Measurements from ENCODE around the gene OTUD5.

OTUD5 gene

GRCh38 chrX:48935301-48935670 is 22.1 kb downstream of the OTUD5 start:
- no peak for DNase-seq (ENCODE audit: low read depth, low spot score)
- peaks cover 58% of the 10 kb centered on the region for H3K36me3 ChIP-seq (ENCODE audit: insufficient read depth, insufficient read length, low read length)
- no peaks in the 10 kb centered on the region for H3K9me3 ChIP-seq (ENCODE audit: insufficient read depth, low read length)
- H3K9ac ChIP-seq (ENCODE audit: insufficient read length, low read depth): no peak overlapping the region
- H3K4me3 ChIP-seq (ENCODE audit: insufficient read length, low read depth): no peak overlapping the region
- TF ChIP-seq YY1 (IDR thresholded peaks at IDR 0.05; ENCODE audit: insufficient read depth, insufficient read length) (no peak), ZNF274 (IDR thresholded peaks at IDR 0.05; ENCODE audit: low read depth, low read length) (no peak), SUZ12 (IDR thresholded peaks at IDR 0.05; ENCODE audit: extremely low read depth, insufficient read depth, insufficient read length) (no peak)
- no peaks in the 10 kb centered on the region for H3K27me3 ChIP-seq (ENCODE audit: insufficient read depth, insufficient read length)
- peaks cover 5% of the 10 kb centered on the region for H3K4me1 ChIP-seq (ENCODE audit: insufficient read depth, insufficient read length)

GRCh38 chrX:48934581-48935300 is 22.7 kb downstream of the OTUD5 start:
- no peak overlapping the region for H3K4me3 ChIP-seq (ENCODE audit: insufficient read length, low read depth)
- peaks cover 56% of the 10 kb centered on the region for H3K36me3 ChIP-seq (ENCODE audit: insufficient read depth, insufficient read length, low read length)
- no peaks in the 10 kb centered on the region for H3K9me3 ChIP-seq (ENCODE audit: insufficient read depth, low read length)
- no peak overlapping the region for H3K9ac ChIP-seq (ENCODE audit: insufficient read length, low read depth)
- DNase-seq (ENCODE audit: low read depth, low spot score): no peak
- H3K4me1 ChIP-seq (ENCODE audit: insufficient read depth, insufficient read length): peaks cover 5% of the 10 kb centered on the region
- no peak for TF ChIP-seq SUZ12 (IDR thresholded peaks at IDR 0.05; ENCODE audit: extremely low read depth, insufficient read depth, insufficient read length)
- no peak for TF ChIP-seq ZNF274 (IDR thresholded peaks at IDR 0.05; ENCODE audit: low read depth, low read length)
- no peak for TF ChIP-seq YY1 (IDR thresholded peaks at IDR 0.05; ENCODE audit: insufficient read depth, insufficient read length)
- no peaks in the 10 kb centered on the region for H3K27me3 ChIP-seq (ENCODE audit: insufficient read depth, insufficient read length)

GRCh38 chrX:48933757-48934156 is 23.6 kb downstream of the OTUD5 start:
- H3K4me1 ChIP-seq (ENCODE audit: insufficient read depth, insufficient read length): peaks cover 5% of the 10 kb centered on the region
- H3K9me3 ChIP-seq (ENCODE audit: insufficient read depth, low read length): no peaks in the 10 kb centered on the region
- no peak overlapping the region for H3K9ac ChIP-seq (ENCODE audit: insufficient read length, low read depth)
- no peak overlapping the region for H3K4me3 ChIP-seq (ENCODE audit: insufficient read length, low read depth)
- no peaks in the 10 kb centered on the region for H3K27me3 ChIP-seq (ENCODE audit: insufficient read depth, insufficient read length)
- TF ChIP-seq YY1 (IDR thresholded peaks at IDR 0.05; ENCODE audit: insufficient read depth, insufficient read length) (no peak), SUZ12 (IDR thresholded peaks at IDR 0.05; ENCODE audit: extremely low read depth, insufficient read depth, insufficient read length) (no peak)
- DNase-seq (ENCODE audit: low read depth, low spot score): no peak
- peaks cover 47% of the 10 kb centered on the region for H3K36me3 ChIP-seq (ENCODE audit: insufficient read depth, insufficient read length, low read length)

DNA sequence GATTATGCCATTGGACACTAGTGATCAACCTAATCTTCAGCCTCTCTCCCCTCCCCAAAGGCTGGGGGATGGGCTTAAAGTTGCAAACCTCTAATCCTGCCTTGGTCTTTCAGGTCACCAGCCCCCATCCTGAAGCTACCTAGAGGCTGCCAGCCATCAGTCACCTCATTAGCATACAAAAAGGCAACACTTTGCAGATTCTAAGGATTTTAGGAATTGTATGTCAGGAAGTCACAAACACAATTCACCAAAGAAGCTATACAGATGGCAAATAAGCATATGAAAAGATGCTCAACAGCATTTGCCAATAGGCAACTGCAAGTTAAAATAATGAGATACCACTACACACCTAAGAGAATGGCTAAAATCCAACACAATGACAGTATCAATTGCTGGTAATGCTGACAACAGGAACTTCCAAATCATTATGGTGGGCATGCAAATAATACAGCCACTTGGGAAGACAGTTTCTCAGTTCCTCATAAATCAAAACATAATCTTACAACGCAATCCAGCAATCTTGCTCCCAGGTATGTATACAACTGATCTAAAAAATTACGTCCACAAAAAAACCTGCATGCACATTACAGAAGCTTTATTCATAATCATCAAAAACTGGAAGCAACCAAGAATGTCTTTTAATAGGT is 29.5 kb downstream of the OTUD5 start:
- no peaks in the 10 kb centered on the region for H3K4me1 ChIP-seq (ENCODE audit: insufficient read depth, insufficient read length)
- peaks cover 50% of the 10 kb centered on the region for H3K36me3 ChIP-seq (ENCODE audit: insufficient read depth, insufficient read length, low read length)
- H3K9ac ChIP-seq (ENCODE audit: insufficient read length, low read depth): peak overlapping the region; percentile 24
- no peak for TF ChIP-seq SUZ12 (IDR thresholded peaks at IDR 0.05; ENCODE audit: extremely low read depth, insufficient read depth, insufficient read length)
- TF ChIP-seq YY1 (IDR thresholded peaks at IDR 0.05; ENCODE audit: insufficient read depth, insufficient read length): no peak
- no peak for TF ChIP-seq ZNF274 (IDR thresholded peaks at IDR 0.05; ENCODE audit: low read depth, low read length)
- no peaks in the 10 kb centered on the region for H3K9me3 ChIP-seq (ENCODE audit: insufficient read depth, low read length)
- peak; percentile 90 for DNase-seq (ENCODE audit: low read depth, low spot score)
- no peak overlapping the region for H3K4me3 ChIP-seq (ENCODE audit: insufficient read length, low read depth)
- H3K27me3 ChIP-seq (ENCODE audit: insufficient read depth, insufficient read length): no peaks in the 10 kb centered on the region

- Histone ChIP-seq H3K9ac (ENCODE audit: insufficient read length, low read depth) (peak overlapping the region; percentile 24), H3K9me3 (ENCODE audit: insufficient read depth, low read length) (no peaks in the 10 kb centered on the region), H3K27me3 (ENCODE audit: insufficient read depth, insufficient read length) (no peaks in the 10 kb centered on the region), H3K36me3 (ENCODE audit: insufficient read depth, insufficient read length, low read length) (peaks cover 53% of the 10 kb centered on the region), H3K4me1 (ENCODE audit: insufficient read depth, insufficient read length) (no peaks in the 10 kb centered on the region), H3K4me3 (ENCODE audit: insufficient read length, low read depth) (peak overlapping the region; percentile 4)
- no peak for DNase-seq (ENCODE audit: low read depth, low spot score)
- TF ChIP-seq ZNF274 (IDR thresholded peaks at IDR 0.05; ENCODE audit: low read depth, low read length): no peak
- no peak for TF ChIP-seq SUZ12 (IDR thresholded peaks at IDR 0.05; ENCODE audit: extremely low read depth, insufficient read depth, insufficient read length)
- TF ChIP-seq YY1 (IDR thresholded peaks at IDR 0.05; ENCODE audit: insufficient read depth, insufficient read length): no peak
These were observed 30.3 kb downstream of the OTUD5 start for GRCh38 chrX:48927123-48927522.

DNA sequence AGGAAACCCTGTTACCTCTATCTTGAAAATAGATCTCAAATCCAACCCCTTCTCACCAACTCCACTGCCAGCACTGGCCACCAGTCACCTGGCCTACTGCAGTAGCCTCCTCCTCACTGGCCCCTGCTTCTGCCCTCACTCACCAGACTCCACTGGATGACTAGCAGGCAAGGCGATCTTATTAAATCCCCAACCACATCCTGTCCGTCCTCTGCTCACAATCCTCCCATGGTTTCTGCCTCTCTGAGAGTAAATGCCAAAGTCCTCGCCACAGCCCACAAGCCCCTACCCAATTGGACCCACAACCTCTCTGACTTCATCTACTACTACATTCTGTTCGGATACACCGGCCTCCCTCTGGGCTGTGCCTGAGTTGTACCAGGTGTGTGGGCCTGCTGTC is 33.1 kb downstream of the OTUD5 start:
- Histone ChIP-seq H3K9me3 (ENCODE audit: insufficient read depth, low read length) (no peaks in the 10 kb centered on the region), H3K9ac (ENCODE audit: insufficient read length, low read depth) (no peak overlapping the region), H3K27me3 (ENCODE audit: insufficient read depth, insufficient read length) (no peaks in the 10 kb centered on the region), H3K4me1 (ENCODE audit: insufficient read depth, insufficient read length) (peaks cover 5% of the 10 kb centered on the region), H3K36me3 (ENCODE audit: insufficient read depth, insufficient read length, low read length) (peaks cover 46% of the 10 kb centered on the region), H3K4me3 (ENCODE audit: insufficient read length, low read depth) (no peak overlapping the region)
- DNase-seq (ENCODE audit: low read depth, low spot score): no peak
- no peak for TF ChIP-seq ZNF274 (IDR thresholded peaks at IDR 0.05; ENCODE audit: low read depth, low read length)
- no peak for TF ChIP-seq YY1 (IDR thresholded peaks at IDR 0.05; ENCODE audit: insufficient read depth, insufficient read length)
- no peak for TF ChIP-seq SUZ12 (IDR thresholded peaks at IDR 0.05; ENCODE audit: extremely low read depth, insufficient read depth, insufficient read length)

DNA sequence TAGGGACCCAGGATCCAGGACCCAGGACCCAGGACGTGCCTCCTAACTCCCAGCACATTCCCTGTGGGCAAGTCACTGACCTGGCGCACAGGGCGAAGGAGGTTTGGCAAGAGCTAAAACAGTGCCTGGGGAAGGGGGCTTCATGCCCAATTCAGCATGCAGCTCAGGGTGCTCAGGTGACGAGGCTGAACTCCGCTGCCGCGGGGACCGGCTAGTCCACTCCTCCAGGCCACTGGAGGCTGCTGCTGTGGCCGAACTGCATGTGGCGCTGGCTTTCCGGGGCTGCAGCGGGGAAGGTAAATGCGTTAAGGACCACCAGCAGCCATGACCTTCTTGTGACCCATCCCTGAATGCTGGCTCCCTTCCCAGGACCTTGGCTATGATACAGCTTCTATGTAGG is 33.6 kb downstream of the OTUD5 start:
- no peaks in the 10 kb centered on the region for H3K27me3 ChIP-seq (ENCODE audit: insufficient read depth, insufficient read length)

More for the DNA sequence above, 33.6 kb downstream of the OTUD5 start:
- Histone ChIP-seq H3K9me3 (ENCODE audit: insufficient read depth, low read length) (no peaks in the 10 kb centered on the region), H3K4me1 (ENCODE audit: insufficient read depth, insufficient read length) (peaks cover 5% of the 10 kb centered on the region), H3K9ac (ENCODE audit: insufficient read length, low read depth) (no peak overlapping the region), H3K36me3 (ENCODE audit: insufficient read depth, insufficient read length, low read length) (peaks cover 46% of the 10 kb centered on the region), H3K4me3 (ENCODE audit: insufficient read length, low read depth) (no peak overlapping the region)
- no peak for DNase-seq (ENCODE audit: low read depth, low spot score)
- TF ChIP-seq YY1 (IDR thresholded peaks at IDR 0.05; ENCODE audit: insufficient read depth, insufficient read length) (no peak), SUZ12 (IDR thresholded peaks at IDR 0.05; ENCODE audit: extremely low read depth, insufficient read depth, insufficient read length) (no peak), ZNF274 (IDR thresholded peaks at IDR 0.05; ENCODE audit: low read depth, low read length) (no peak)

Measured in NT2/D1 (cell line).